Measurements from ENCODE around the gene KIF3A. TPM values are rescaled to one million over a fixed set of nuclear protein-coding genes. Genes with fewer than 3 reads are reported as not detected.

The KIF3A gene
- total and polyA plus RNA-seq, 4 donors, result 3.1 to 16.5 (median 9.2) TPM

- Histone ChIP-seq H3K4me1 (ENCODE audit: control insufficient read depth in 5 of 5, insufficient read depth in 5 of 5, low read length in 5 of 5) (peaks cover 0 to 8% (median 0%) of the 10 kb centered on the region in 5 donors), H3K9ac (ENCODE audit: insufficient read depth in 1 of 2, low read length in 2 of 2) (no peak overlapping the region), H3K27ac (ENCODE audit: low read depth in 1 of 2, low read length in 1 of 2) (no peak overlapping the region), H3K36me3 (ENCODE audit: control insufficient read depth in 4 of 4, insufficient read depth in 4 of 4, low read length in 4 of 4) (no peaks in the 10 kb centered on the region), H3K9me3 (ENCODE audit: control insufficient read depth in 4 of 4, insufficient read depth in 3 of 4, low read length in 3 of 4) (no peaks in the 10 kb centered on the region), H3K27me3 (ENCODE audit: control insufficient read depth in 3 of 3, insufficient read depth in 3 of 3, low read length in 2 of 3) (peaks cover 0 to 24% (median 22%) of the 10 kb centered on the region in 3 donors), H3K4me3 (no peak overlapping the region)
- TF ChIP-seq, protein P1, sequence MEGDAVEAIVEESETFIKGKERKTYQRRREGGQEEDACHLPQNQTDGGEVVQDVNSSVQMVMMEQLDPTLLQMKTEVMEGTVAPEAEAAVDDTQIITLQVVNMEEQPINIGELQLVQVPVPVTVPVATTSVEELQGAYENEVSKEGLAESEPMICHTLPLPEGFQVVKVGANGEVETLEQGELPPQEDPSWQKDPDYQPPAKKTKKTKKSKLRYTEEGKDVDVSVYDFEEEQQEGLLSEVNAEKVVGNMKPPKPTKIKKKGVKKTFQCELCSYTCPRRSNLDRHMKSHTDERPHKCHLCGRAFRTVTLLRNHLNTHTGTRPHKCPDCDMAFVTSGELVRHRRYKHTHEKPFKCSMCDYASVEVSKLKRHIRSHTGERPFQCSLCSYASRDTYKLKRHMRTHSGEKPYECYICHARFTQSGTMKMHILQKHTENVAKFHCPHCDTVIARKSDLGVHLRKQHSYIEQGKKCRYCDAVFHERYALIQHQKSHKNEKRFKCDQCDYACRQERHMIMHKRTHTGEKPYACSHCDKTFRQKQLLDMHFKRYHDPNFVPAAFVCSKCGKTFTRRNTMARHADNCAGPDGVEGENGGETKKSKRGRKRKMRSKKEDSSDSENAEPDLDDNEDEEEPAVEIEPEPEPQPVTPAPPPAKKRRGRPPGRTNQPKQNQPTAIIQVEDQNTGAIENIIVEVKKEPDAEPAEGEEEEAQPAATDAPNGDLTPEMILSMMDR (IDR thresholded peaks at IDR 0.05; ENCODE audit: control extremely low read depth, extremely low read depth), result no peak
- ATAC-seq (ENCODE audit: insufficient read depth, low FRiP score), result no peak
- 91 to 93% methylated on average over 5 of the region's 5 CpGs for WGBS, 2 donors
- no peak for DNase-seq
These were observed 5.3 kb upstream of the KIF3A start for GRCh38 chr5:132742626-132743025.

DNA sequence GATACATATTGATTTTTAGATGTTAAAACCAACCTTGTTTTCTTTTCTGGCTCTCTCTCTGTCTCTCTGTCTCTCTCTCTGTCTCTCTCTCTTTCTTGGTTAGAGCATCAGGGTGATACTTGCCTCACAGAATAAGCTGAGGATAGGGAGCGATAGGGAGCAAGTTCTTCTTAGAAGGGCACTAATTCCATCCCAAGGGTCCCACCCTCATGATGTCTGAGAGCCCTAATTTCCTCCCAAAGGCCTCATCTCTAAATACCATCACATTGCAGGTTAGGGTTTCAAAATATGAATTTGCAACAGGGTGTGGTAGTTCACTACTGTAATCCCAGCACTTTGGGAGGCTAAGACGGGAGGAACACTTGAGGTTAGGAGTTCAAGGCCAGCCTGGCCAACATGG lies 4.8 kb upstream of the KIF3A start:
- ATAC-seq (ENCODE audit: insufficient read depth, low FRiP score), result no peak
- H3K4me1 ChIP-seq (ENCODE audit: control insufficient read depth in 5 of 5, insufficient read depth in 5 of 5, low read length in 5 of 5), result peaks cover 0 to 5% (median 0%) of the 10 kb centered on the region in 5 donors
- 91 to 93% methylated on average over 2 of the region's 2 CpGs for WGBS, 2 donors
- DNase-seq, result no peak
- no peak overlapping the region for H3K4me3 ChIP-seq
- no peaks in the 10 kb centered on the region for H3K36me3 ChIP-seq (ENCODE audit: control insufficient read depth in 4 of 4, insufficient read depth in 4 of 4, low read length in 4 of 4)
- peaks cover 0 to 24% (median 22%) of the 10 kb centered on the region in 3 donors for H3K27me3 ChIP-seq (ENCODE audit: control insufficient read depth in 3 of 3, insufficient read depth in 3 of 3, low read length in 2 of 3)
- H3K9ac ChIP-seq (ENCODE audit: insufficient read depth in 1 of 2, low read length in 2 of 2), result no peak overlapping the region
- TF ChIP-seq, protein P1 (IDR thresholded peaks at IDR 0.05; ENCODE audit: control extremely low read depth, extremely low read depth), result no peak
- H3K27ac ChIP-seq (ENCODE audit: low read depth in 1 of 2, low read length in 1 of 2), result no peak overlapping the region
- H3K9me3 ChIP-seq (ENCODE audit: control insufficient read depth in 4 of 4, insufficient read depth in 3 of 4, low read length in 3 of 4), result no peaks in the 10 kb centered on the region

- H3K27ac ChIP-seq (ENCODE audit: low read depth in 1 of 2, low read length in 1 of 2), result no peak overlapping the region
- TF ChIP-seq, protein P1 (IDR thresholded peaks at IDR 0.05; ENCODE audit: control extremely low read depth, extremely low read depth), result no peak
- H3K36me3 ChIP-seq (ENCODE audit: control insufficient read depth in 4 of 4, insufficient read depth in 4 of 4, low read length in 4 of 4), result no peaks in the 10 kb centered on the region
- H3K27me3 ChIP-seq (ENCODE audit: control insufficient read depth in 3 of 3, insufficient read depth in 3 of 3, low read length in 2 of 3), result peaks cover 0 to 3% (median 0%) of the 10 kb centered on the region in 3 donors
- H3K4me1 ChIP-seq (ENCODE audit: control insufficient read depth in 5 of 5, insufficient read depth in 5 of 5, low read length in 5 of 5), result peaks cover 0 to 11% (median 6%) of the 10 kb centered on the region in 5 donors
- no peaks in the 10 kb centered on the region for H3K9me3 ChIP-seq (ENCODE audit: control insufficient read depth in 4 of 4, insufficient read depth in 3 of 4, low read length in 3 of 4)
- no peak for ATAC-seq (ENCODE audit: insufficient read depth, low FRiP score)
- H3K4me3 ChIP-seq, result no peak overlapping the region
- H3K9ac ChIP-seq (ENCODE audit: insufficient read depth in 1 of 2, low read length in 2 of 2), result no peak overlapping the region
- 77 to 93% methylated on average over 1 of the region's 1 CpG for WGBS, 2 donors
- no peak for DNase-seq
These were observed 1.9 kb upstream of the KIF3A start for GRCh38 chr5:132739232-132739631.

Data from lung (tissue), 12 donors.